ENCODE results near the gene CSDE1.

Gene CSDE1

GRCh38 chr1:114716304-114717170 lies 41.2 kb downstream of the CSDE1 start, which contains the start of gene NRAS:
Gene NRAS (minus strand): TSS chr1:114716771. CDS start chr1:114716160, 611 bp downstream.
- Histone ChIP-seq H3K9me3 (ENCODE audit: insufficient read depth, low read length) (no peaks in the 10 kb centered on the region), H3K27me3 (ENCODE audit: insufficient read depth, insufficient read length) (no peaks in the 10 kb centered on the region), H3K9ac (ENCODE audit: insufficient read length, low read depth) (peak within 1 kb of the TSS; percentile 96), H3K4me1 (ENCODE audit: insufficient read depth, insufficient read length) (no peaks in the 10 kb centered on the region), H3K36me3 (ENCODE audit: insufficient read depth, insufficient read length, low read length) (peaks cover 93% of the 10 kb centered on the region), H3K4me3 (ENCODE audit: insufficient read length, low read depth) (peak within 1 kb of the TSS; percentile 98)
- TF ChIP-seq SUZ12 (IDR thresholded peaks at IDR 0.05; ENCODE audit: extremely low read depth, insufficient read depth, insufficient read length) = no peak
- no peak for TF ChIP-seq YY1 (IDR thresholded peaks at IDR 0.05; ENCODE audit: insufficient read depth, insufficient read length)
- no peak for TF ChIP-seq ZNF274 (IDR thresholded peaks at IDR 0.05; ENCODE audit: low read depth, low read length)
- peak; percentile 94 for DNase-seq (ENCODE audit: low read depth, low spot score)

- DNase-seq (ENCODE audit: low read depth, low spot score) = no peak
- H3K36me3 ChIP-seq (ENCODE audit: insufficient read depth, insufficient read length, low read length) = peaks cover 92% of the 10 kb centered on the region
- H3K9me3 ChIP-seq (ENCODE audit: insufficient read depth, low read length) = no peaks in the 10 kb centered on the region
- TF ChIP-seq SUZ12 (IDR thresholded peaks at IDR 0.05; ENCODE audit: extremely low read depth, insufficient read depth, insufficient read length) = no peak
- peak overlapping the region; percentile 96 for H3K9ac ChIP-seq (ENCODE audit: insufficient read length, low read depth)
- no peaks in the 10 kb centered on the region for H3K4me1 ChIP-seq (ENCODE audit: insufficient read depth, insufficient read length)
- peak overlapping the region; percentile 98 for H3K4me3 ChIP-seq (ENCODE audit: insufficient read length, low read depth)
- H3K27me3 ChIP-seq (ENCODE audit: insufficient read depth, insufficient read length) = no peaks in the 10 kb centered on the region
These were observed 41.9 kb downstream of the CSDE1 start for GRCh38 chr1:114715952-114716303.

DNA sequence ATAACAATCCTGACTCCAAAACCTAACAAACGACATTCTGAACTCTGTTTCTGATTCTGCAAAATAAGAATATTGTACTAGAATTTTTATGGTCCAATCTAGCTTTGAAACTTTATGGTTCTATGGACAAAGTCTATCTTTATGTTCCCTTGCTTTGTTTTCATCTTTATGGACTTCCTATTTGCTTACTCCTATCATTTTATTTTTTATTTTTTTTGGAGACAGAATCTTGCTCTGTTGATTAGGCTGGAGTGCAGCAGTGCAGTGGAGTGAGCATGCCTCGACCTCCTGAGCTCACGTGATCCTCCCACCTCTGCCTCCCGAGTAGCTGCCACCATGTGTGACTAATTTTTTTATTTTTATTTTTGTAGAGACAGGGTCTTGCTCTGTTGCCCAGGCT lies 44.8 kb downstream of the CSDE1 start:
- Histone ChIP-seq H3K9ac (ENCODE audit: insufficient read length, low read depth) (no peak overlapping the region), H3K4me1 (ENCODE audit: insufficient read depth, insufficient read length) (no peaks in the 10 kb centered on the region), H3K36me3 (ENCODE audit: insufficient read depth, insufficient read length, low read length) (peaks cover 88% of the 10 kb centered on the region), H3K4me3 (ENCODE audit: insufficient read length, low read depth) (no peak overlapping the region), H3K27me3 (ENCODE audit: insufficient read depth, insufficient read length) (no peaks in the 10 kb centered on the region), H3K9me3 (ENCODE audit: insufficient read depth, low read length) (no peaks in the 10 kb centered on the region)
- DNase-seq (ENCODE audit: low read depth, low spot score) = no peak
- no peak for TF ChIP-seq YY1 (IDR thresholded peaks at IDR 0.05; ENCODE audit: insufficient read depth, insufficient read length)
- no peak for TF ChIP-seq SUZ12 (IDR thresholded peaks at IDR 0.05; ENCODE audit: extremely low read depth, insufficient read depth, insufficient read length)
- no peak for TF ChIP-seq ZNF274 (IDR thresholded peaks at IDR 0.05; ENCODE audit: low read depth, low read length)

DNA sequence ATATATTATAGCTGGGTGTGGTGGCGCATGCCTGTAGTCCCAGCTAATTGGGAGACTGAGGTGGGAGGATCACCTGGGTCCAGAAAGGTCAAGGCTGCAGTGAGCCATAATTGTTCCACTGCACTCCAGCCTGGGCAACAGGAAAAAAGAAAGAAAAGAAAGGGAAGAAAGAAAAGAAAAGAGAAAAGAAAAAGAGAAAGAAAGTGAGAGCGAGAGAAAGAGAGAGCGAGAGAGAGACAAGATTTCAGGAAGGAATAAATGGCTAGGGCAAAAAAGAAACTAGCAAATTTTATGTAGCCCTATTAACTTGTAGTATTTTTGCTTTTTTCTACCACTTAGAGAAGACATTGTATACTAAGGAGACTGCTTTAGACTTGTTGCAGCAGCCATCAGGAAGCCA lies 47.4 kb downstream of the CSDE1 start:
- no peak for DNase-seq (ENCODE audit: low read depth, low spot score)
- no peak for TF ChIP-seq SUZ12 (IDR thresholded peaks at IDR 0.05; ENCODE audit: extremely low read depth, insufficient read depth, insufficient read length)
- no peak for TF ChIP-seq ZNF274 (IDR thresholded peaks at IDR 0.05; ENCODE audit: low read depth, low read length)
- no peak for TF ChIP-seq YY1 (IDR thresholded peaks at IDR 0.05; ENCODE audit: insufficient read depth, insufficient read length)
- no peak overlapping the region for H3K4me3 ChIP-seq (ENCODE audit: insufficient read length, low read depth)
- no peaks in the 10 kb centered on the region for H3K27me3 ChIP-seq (ENCODE audit: insufficient read depth, insufficient read length)
- H3K36me3 ChIP-seq (ENCODE audit: insufficient read depth, insufficient read length, low read length) = peaks cover 93% of the 10 kb centered on the region
- no peak overlapping the region for H3K9ac ChIP-seq (ENCODE audit: insufficient read length, low read depth)
- no peaks in the 10 kb centered on the region for H3K9me3 ChIP-seq (ENCODE audit: insufficient read depth, low read length)
- no peaks in the 10 kb centered on the region for H3K4me1 ChIP-seq (ENCODE audit: insufficient read depth, insufficient read length)

GRCh38 chr1:114707604-114708003 lies 50.2 kb downstream of the CSDE1 start:
- peaks cover 76% of the 10 kb centered on the region for H3K36me3 ChIP-seq (ENCODE audit: insufficient read depth, insufficient read length, low read length)

GRCh38 chr1:114703242-114703641 lies 54.5 kb downstream of the CSDE1 start:
- TF ChIP-seq ZNF274 (IDR thresholded peaks at IDR 0.05; ENCODE audit: low read depth, low read length) (no peak), SUZ12 (IDR thresholded peaks at IDR 0.05; ENCODE audit: extremely low read depth, insufficient read depth, insufficient read length) (no peak), YY1 (IDR thresholded peaks at IDR 0.05; ENCODE audit: insufficient read depth, insufficient read length) (no peak)
- no peak for DNase-seq (ENCODE audit: low read depth, low spot score)
- Histone ChIP-seq H3K9me3 (ENCODE audit: insufficient read depth, low read length) (no peaks in the 10 kb centered on the region), H3K4me3 (ENCODE audit: insufficient read length, low read depth) (no peak overlapping the region), H3K36me3 (ENCODE audit: insufficient read depth, insufficient read length, low read length) (peaks cover 37% of the 10 kb centered on the region), H3K27me3 (ENCODE audit: insufficient read depth, insufficient read length) (no peaks in the 10 kb centered on the region), H3K4me1 (ENCODE audit: insufficient read depth, insufficient read length) (no peaks in the 10 kb centered on the region), H3K9ac (ENCODE audit: insufficient read length, low read depth) (no peak overlapping the region)

More at GRCh38 chr1:114707604-114708003, 50.2 kb downstream of the CSDE1 start:
- no peak for TF ChIP-seq YY1 (IDR thresholded peaks at IDR 0.05; ENCODE audit: insufficient read depth, insufficient read length)
- TF ChIP-seq SUZ12 (IDR thresholded peaks at IDR 0.05; ENCODE audit: extremely low read depth, insufficient read depth, insufficient read length) = no peak
- no peak for TF ChIP-seq ZNF274 (IDR thresholded peaks at IDR 0.05; ENCODE audit: low read depth, low read length)
- DNase-seq (ENCODE audit: low read depth, low spot score) = no peak
- no peaks in the 10 kb centered on the region for H3K9me3 ChIP-seq (ENCODE audit: insufficient read depth, low read length)
- no peak overlapping the region for H3K4me3 ChIP-seq (ENCODE audit: insufficient read length, low read depth)
- no peaks in the 10 kb centered on the region for H3K4me1 ChIP-seq (ENCODE audit: insufficient read depth, insufficient read length)
- H3K9ac ChIP-seq (ENCODE audit: insufficient read length, low read depth) = no peak overlapping the region
- H3K27me3 ChIP-seq (ENCODE audit: insufficient read depth, insufficient read length) = no peaks in the 10 kb centered on the region

DNA sequence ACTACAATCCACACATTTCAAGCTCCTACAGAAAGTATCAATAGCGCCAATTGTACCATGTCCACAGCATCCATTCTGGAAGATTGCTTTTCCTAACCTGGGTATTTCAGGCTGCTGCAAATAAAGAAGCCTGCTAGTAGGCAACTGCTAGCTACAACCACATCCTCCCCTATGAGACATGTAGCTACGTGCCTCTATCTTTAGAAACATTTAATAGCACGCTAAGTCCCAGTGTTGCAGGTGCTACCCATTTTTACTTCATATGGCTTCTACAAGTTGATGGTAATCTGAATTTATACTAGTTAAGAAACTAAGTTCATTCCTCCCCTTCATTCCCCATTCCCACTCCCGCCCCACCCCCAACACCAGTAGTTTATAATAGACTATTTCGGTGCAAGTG lies 55.0 kb downstream of the CSDE1 start:
- H3K4me1 ChIP-seq (ENCODE audit: insufficient read depth, insufficient read length) = no peaks in the 10 kb centered on the region
- no peak for TF ChIP-seq ZNF274 (IDR thresholded peaks at IDR 0.05; ENCODE audit: low read depth, low read length)
- TF ChIP-seq SUZ12 (IDR thresholded peaks at IDR 0.05; ENCODE audit: extremely low read depth, insufficient read depth, insufficient read length) = no peak
- no peak for TF ChIP-seq YY1 (IDR thresholded peaks at IDR 0.05; ENCODE audit: insufficient read depth, insufficient read length)
- H3K4me3 ChIP-seq (ENCODE audit: insufficient read length, low read depth) = no peak overlapping the region
- no peaks in the 10 kb centered on the region for H3K9me3 ChIP-seq (ENCODE audit: insufficient read depth, low read length)
- H3K9ac ChIP-seq (ENCODE audit: insufficient read length, low read depth) = no peak overlapping the region
- peaks cover 32% of the 10 kb centered on the region for H3K36me3 ChIP-seq (ENCODE audit: insufficient read depth, insufficient read length, low read length)
- no peak for DNase-seq (ENCODE audit: low read depth, low spot score)
- no peaks in the 10 kb centered on the region for H3K27me3 ChIP-seq (ENCODE audit: insufficient read depth, insufficient read length)
